OCI-LY3 (cell line): ENCODE data around the gene HIP1R.

Experiments used
- H2AFZ ChIP-seq: fragments of 200-600, 300-600 bp; shearing (Covaris generic); 2 replicates; pipeline ENCODE4 v1.6.0; 2014; ENCODE audit warnings: antibody characterized with exemption, low read depth, low read length
- H3K27ac ChIP-seq: fragments of 200-600, 300-600 bp; sonication (generic); 2 replicates; pipeline ENCODE4 v1.5.1; 2014; ENCODE audit warnings: mild to moderate bottlenecking, low read length, moderate library complexity, mixed read lengths
- H3K27me3 ChIP-seq: fragments of 200-600, 300-600 bp; sonication (generic); 2 replicates; pipeline ENCODE4 v1.6.1; 2014; ENCODE audit warnings: low read depth, low read length, mixed read lengths
- H3K36me3 ChIP-seq: fragments of 200-600, 300-600 bp; sonication (generic); replicated peaks from 2 replicates; pipeline ENCODE3; 2014; ENCODE audit warnings: low read depth, low read length, mixed read lengths
- H3K4me1 ChIP-seq: fragments of 300-600, 200-600 bp; sonication (generic); 2 replicates; pipeline ENCODE4 v1.6.1; 2014; ENCODE audit warnings: low read length, mixed read lengths
- H3K4me2 ChIP-seq: fragments of 200-600, 300-600 bp; sonication (generic); 2 replicates; pipeline ENCODE4 v1.6.1; 2014; ENCODE audit warnings: low read length, mixed read lengths
- H3K4me3 ChIP-seq: fragments of 300-600, 200-600 bp; sonication (generic); 2 replicates; pipeline ENCODE4 v1.5.1; 2014; ENCODE audit warnings: antibody characterized with exemption, mild to moderate bottlenecking, low read length, moderate library complexity
- H3K79me2 ChIP-seq: fragments of 300-600, 200-600 bp; shearing (Covaris generic); 2 replicates; pipeline ENCODE4 v1.6.1; 2014; ENCODE audit warnings: mild to moderate bottlenecking, low read length, mixed read lengths
- H3K9ac ChIP-seq: fragments of 300-600, 200-600 bp; shearing (Covaris generic); 2 replicates; pipeline ENCODE4 v1.6.0; 2014; ENCODE audit warnings: mild to moderate bottlenecking, low read length, moderate library complexity
- H3K9me3 ChIP-seq: fragments of 200-600, 300-600 bp; shearing (Covaris generic); 2 replicates; pipeline ENCODE4 v1.6.1; 2014; ENCODE audit warnings: low read length, mixed read lengths; ENCODE audit not compliant: insufficient read depth
- H4K20me1 ChIP-seq: fragments of 200-600, 300-600 bp; sonication (generic); 2 replicates; pipeline ENCODE4 v1.6.1; 2016; ENCODE audit warnings: low read length, mixed read lengths; ENCODE audit not compliant: insufficient read depth
- EZH2phosphoT487 ChIP-seq: fragments of 200-600 bp; shearing (Covaris generic); IDR thresholded peaks from 2 replicates; pipeline ENCODE4 v1.6.1; 2018; ENCODE audit warnings: antibody characterized with exemption, mixed run types, low read depth
- TF ChIP-seq, protein P1 (sequence below): fragments of 200-600, 300-600 bp; sonication (generic); IDR thresholded peaks from 2 replicates; pipeline ENCODE4 v1.5.1; 2014; ENCODE audit warnings: antibody characterized with exemption, low read length, low read depth

HIP1R gene

DNA sequence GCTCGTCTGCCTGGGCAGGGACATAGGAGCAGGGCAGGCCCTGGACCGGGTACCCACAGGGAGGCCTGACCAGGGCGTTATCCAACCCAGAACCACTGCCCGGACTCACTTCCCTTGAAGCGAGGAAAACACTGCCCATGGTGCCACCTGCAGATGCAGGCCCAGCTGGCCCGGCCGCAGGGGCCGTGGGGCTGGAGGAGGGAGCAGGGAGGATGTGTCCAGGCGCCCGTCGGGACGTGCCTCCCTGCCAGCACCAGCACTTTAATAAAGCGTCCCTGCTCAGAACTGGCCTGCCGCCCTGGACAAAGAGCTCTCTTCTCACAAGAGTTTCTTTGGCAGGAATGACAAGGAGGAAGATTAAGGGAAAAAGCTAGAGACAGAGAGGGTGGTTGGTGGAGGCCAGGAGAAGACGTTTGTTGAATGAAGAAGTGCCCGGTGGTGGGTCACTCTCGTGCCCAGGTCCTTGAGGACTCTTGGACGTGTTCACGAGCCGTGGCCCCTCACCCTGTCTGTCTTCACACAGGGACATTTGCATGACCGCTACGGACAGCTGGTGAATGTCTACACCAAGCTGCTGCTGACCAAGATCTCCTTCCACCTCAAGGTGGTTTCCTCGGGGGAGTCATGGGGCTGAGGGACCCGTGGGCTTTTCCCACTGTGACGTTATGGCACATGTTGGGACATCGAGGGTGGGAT lies 14.2 kb downstream of the HIP1R start:
- Histone ChIP-seq H3K36me3 (no peaks in the 10 kb centered on the region), H3K27me3 (no peaks in the 10 kb centered on the region), H3K9ac (no peak overlapping the region), H3K79me2 (no peaks in the 10 kb centered on the region), H3K4me3 (no peak overlapping the region), H4K20me1 (no peaks in the 10 kb centered on the region), H3K9me3 (no peaks in the 10 kb centered on the region), H3K4me2 (no peak overlapping the region), H3K27ac (no peak overlapping the region), H3K4me1 (no peaks in the 10 kb centered on the region), H2AFZ (no peak overlapping the region)
- TF ChIP-seq, protein P1, sequence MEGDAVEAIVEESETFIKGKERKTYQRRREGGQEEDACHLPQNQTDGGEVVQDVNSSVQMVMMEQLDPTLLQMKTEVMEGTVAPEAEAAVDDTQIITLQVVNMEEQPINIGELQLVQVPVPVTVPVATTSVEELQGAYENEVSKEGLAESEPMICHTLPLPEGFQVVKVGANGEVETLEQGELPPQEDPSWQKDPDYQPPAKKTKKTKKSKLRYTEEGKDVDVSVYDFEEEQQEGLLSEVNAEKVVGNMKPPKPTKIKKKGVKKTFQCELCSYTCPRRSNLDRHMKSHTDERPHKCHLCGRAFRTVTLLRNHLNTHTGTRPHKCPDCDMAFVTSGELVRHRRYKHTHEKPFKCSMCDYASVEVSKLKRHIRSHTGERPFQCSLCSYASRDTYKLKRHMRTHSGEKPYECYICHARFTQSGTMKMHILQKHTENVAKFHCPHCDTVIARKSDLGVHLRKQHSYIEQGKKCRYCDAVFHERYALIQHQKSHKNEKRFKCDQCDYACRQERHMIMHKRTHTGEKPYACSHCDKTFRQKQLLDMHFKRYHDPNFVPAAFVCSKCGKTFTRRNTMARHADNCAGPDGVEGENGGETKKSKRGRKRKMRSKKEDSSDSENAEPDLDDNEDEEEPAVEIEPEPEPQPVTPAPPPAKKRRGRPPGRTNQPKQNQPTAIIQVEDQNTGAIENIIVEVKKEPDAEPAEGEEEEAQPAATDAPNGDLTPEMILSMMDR = no peak
- no peak for TF ChIP-seq EZH2phosphoT487

DNA sequence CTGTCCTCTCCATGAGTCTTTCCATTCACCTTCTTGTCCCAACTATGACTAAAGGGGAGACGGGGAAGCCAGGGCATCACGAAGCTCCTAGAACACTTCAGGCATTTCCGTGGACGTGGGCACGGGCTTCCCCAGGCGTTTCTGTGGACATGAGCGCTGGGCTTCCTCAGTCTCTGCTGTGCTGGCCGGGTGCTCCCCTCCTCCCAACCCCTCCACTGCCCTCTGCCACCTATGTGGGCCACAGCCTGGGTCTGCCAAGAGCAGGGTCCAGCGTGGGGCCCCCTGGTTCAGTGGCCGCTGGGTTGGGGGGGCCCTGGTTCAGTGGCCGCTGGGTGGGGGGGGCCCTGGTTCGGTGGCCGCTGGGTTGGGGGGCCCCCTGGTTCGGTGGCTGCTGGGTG lies 14.8 kb downstream of the HIP1R start:
- Histone ChIP-seq H3K9me3 (no peaks in the 10 kb centered on the region), H3K79me2 (no peaks in the 10 kb centered on the region), H3K36me3 (no peaks in the 10 kb centered on the region), H3K27ac (no peak overlapping the region), H3K9ac (no peak overlapping the region), H3K4me3 (no peak overlapping the region), H3K27me3 (no peaks in the 10 kb centered on the region), H2AFZ (no peak overlapping the region), H3K4me2 (no peak overlapping the region), H4K20me1 (no peaks in the 10 kb centered on the region), H3K4me1 (no peaks in the 10 kb centered on the region)
- TF ChIP-seq, protein P1 = no peak
- no peak for TF ChIP-seq EZH2phosphoT487

DNA sequence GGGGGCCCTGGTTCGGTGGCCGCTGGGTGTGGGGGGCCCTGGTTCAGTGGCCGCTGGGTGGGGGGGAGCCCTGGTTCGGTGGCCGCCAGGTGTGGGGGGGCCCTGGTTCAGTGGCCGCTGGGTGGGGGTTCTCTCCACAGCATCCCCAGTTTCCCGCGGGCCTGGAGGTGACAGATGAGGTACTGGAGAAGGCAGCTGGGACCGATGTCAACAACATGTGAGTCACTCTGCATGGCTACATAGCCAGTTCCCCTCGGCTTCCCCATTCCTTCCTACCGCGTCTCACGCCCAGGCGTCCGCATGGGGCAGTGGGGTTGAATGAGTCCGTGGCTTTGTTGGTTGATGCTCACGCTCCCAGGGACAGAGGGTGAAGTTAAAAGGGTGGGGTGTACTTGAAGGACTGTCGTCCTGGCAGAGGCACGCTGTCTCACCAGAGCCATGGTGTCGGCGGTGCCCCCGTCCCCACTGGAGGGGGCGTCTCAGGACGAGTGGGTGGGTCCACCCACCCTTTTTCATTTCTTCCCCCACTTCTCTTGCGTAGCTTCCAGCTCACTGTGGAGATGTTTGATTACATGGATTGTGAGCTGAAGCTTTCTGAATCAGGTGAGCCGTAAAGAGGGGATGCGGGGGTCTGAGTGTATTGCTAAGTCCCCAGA lies 15.6 kb downstream of the HIP1R start:
- Histone ChIP-seq H4K20me1 (no peaks in the 10 kb centered on the region), H3K9me3 (no peaks in the 10 kb centered on the region), H3K27ac (no peak overlapping the region), H3K4me3 (no peak overlapping the region), H3K4me2 (no peak overlapping the region), H3K36me3 (no peaks in the 10 kb centered on the region), H2AFZ (no peak overlapping the region), H3K9ac (no peak overlapping the region), H3K4me1 (no peaks in the 10 kb centered on the region), H3K79me2 (no peaks in the 10 kb centered on the region), H3K27me3 (no peaks in the 10 kb centered on the region)
- TF ChIP-seq, protein P1 = no peak
- TF ChIP-seq EZH2phosphoT487 = no peak

DNA sequence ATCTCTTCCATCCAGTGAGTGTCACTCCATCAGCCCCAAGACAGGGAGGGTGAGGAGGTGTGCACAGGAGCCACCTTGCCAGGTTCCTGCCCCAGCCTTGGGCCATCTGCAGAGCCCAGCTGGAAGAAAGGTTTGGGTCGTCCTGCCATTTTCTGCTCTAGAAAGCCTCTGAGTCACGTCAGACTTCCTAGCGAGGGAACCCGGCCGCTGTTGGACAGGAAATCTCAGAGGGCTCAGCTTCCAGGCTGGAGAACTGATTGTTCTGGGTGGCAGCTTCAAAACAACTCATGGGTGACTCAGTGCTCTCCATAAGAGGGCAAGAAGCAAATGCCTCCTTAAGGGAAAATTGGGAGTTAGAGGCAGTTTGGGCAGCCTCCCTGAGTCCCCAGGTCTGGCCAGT lies 16.6 kb downstream of the HIP1R start:
- H4K20me1 ChIP-seq = no peaks in the 10 kb centered on the region
- no peaks in the 10 kb centered on the region for H3K79me2 ChIP-seq
- H3K27ac ChIP-seq = no peak overlapping the region
- no peaks in the 10 kb centered on the region for H3K27me3 ChIP-seq
- no peaks in the 10 kb centered on the region for H3K9me3 ChIP-seq
- H3K36me3 ChIP-seq = no peaks in the 10 kb centered on the region
- H3K9ac ChIP-seq = no peak overlapping the region
- no peak overlapping the region for H3K4me2 ChIP-seq
- TF ChIP-seq, protein P1 = no peak
- no peak for TF ChIP-seq EZH2phosphoT487
- H3K4me3 ChIP-seq = no peak overlapping the region
- no peak overlapping the region for H2AFZ ChIP-seq
- H3K4me1 ChIP-seq = no peaks in the 10 kb centered on the region
